T47D (cell line): ENCODE results near the gene DSTN.

Experiments used
- DNase-seq, 2 experiments: peaks; one replicate each; pipeline versions ENCODE4 v3.0.0 to v3.0.0-alpha.2; 2011 to 2012; ENCODE audit warnings: low read depth in 1 of 2, low spot score in 1 of 2
- JUND ChIP-seq: IDR thresholded peaks from 2 replicates; pipeline ENCODE4 v1.6.1; 2012; ENCODE audit warnings: low read depth
- in situ Hi-C: cut with HindIII; loops from 2 replicates; pipeline ENCODE4 v1.10.0; 2016; ENCODE audit warnings: low sequenced_read_pairs, low pct_unique_long_range_greater_than_20kb

Gene DSTN

DNA sequence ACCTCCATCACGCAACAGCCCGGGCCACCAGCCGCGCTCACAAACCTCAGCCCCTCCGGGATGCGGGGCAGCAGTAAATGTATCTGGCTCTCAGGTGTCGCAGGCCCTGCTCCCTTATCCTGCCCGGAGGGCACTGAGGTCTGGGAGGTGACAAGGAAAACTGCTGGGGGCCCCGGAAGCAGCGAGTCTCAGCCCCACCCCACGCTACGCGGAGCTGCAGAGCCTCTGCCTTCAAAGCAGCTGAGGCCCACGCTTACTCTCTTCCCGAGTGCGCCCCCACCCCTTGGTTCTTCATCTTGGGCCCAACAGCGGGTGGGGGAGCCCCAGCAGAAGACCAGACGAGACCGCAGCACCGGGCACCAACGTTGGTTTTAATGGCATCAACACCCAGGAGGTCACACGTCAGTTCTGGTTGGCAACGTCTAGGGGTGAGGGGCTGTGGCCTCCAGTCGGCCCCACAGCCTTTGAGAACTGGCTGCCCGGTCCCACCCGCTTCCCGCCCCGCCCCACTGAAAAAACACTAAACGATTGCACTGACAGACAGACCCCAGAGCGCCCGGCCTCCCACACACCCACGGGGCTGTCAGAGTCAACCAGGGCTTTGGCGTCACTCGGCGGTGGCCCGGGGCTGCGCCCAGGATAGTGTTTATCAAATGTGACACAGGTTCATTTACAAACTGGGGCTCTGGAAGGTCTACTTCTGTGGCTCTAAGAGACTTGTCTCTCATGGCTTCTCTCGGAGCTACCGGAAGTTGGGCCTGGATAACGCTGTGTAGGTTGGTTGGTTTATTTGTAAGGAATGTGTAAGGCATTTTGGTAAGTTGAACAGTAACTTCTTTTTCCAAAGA is 43.7 kb downstream of the DSTN start:
- no peak for DNase-seq
- in situ Hi-C loops, result no loop called here
- no peak for TF ChIP-seq JUND

DNA sequence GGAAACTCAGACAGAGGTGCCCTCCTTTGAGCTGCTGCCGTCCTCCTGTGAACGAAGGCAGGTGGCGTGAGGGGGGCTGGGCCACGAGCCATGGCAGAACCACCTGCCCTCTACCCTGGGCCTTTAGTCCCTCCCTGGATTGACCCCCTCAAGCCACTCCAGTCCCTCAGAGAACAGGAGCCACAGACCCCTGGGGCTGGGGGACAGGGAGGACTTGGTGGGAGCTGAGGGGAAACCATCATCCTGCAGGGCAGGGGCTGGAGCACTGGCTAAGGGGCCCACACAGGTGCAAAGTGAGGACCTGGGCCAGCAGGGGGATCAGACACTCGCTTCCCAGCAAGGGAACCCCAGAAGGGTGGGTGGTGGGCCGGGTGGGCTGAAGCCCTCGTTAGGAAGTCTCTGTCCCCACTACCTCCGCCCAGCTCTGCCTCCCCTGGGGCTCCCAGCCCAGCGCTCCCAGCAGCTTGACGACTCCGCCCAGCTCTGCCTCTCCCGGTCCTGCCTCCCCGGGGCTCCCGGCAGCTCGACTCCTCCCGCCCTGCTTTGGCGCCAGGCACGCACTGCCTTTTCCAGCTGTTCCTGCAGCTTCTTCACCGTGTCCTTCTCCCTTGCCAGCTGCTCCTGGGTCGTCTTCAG is 44.4 kb downstream of the DSTN start:
- DNase-seq, result no peak
- in situ Hi-C loops, result no loop called here
- TF ChIP-seq JUND, result no peak

DNA sequence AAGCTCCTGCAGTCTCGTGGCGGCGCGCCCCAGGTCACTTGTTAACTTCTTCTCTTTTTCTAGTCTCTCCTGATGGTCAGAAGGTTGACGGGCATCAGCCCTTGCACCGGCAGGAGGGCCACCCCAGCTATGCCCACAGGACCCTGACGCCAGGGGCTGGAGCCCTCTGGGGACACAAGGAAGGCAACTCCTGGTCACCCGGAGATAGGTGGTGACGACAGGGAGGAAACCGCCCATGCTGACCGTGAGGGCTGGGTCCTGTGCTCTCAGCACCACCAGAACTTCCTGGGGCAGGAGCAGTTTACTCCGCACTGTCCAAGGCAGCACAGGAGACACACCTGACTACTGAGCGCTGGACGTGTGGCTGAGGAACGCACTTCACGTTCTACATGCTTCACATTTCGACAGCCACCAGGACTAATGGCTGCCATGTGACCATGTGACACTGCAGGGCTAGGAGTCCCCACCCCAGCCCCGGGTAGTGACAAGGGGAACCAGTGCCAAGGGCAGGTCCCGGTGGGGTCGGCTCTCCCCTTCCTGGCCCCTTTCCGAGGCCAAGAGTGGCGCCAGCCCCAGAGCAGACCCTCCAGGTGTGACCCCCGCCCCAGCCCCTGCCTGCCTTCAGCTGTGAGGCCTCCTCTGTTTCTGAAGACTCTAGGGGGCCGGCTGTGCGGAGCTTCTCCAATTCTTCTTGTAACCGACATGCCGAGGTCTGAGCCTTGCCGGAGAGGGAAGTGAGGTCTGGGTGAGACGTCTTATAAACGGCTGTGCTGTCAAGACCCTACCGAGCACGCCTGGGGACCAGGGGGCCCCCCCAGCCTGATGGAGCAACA is 45.2 kb downstream of the DSTN start:
- in situ Hi-C loops, result no loop called here
- no peak for TF ChIP-seq JUND
- no peak for DNase-seq

DNA sequence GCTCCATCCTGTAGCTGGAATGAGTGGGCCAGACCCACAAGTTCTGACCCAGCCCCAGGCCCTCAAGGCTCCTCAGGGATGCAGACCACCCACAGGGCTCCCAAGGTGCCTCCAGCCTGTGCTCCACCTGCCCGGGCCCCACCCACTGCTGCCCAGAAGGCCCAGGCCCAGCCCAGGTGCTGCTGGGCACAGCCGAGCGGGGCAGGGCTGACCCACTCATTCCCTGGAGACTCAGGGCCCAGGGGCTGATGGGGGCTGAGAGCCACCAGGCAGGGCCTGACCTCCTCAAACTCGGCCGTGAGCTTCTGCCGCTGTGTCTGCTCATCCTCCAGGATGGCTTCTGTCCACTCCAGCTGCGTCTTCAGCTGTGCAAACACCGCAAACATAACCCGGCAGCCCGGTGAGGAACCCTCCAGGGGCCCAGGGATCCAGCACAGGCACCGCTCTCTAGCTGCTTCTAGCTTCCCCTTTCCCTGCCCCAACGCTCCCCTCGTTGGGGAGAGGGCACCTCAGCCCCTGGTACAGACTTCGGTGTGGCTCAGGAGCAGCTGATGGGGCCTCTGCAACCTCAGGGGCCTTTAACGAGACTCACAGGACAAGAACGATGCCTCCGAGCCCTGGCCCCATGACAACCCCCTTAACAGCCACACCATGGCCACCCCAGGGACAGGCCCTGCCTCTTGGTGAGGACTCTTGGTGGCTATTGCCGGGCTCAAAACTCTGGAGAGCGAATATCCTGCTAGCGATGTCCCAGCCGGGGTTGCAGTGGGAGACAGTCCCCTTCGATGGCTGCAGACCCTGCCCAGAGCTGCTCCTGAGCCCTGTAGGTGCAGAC is 46.0 kb downstream of the DSTN start:
- TF ChIP-seq JUND, result no peak
- in situ Hi-C loops, result no loop called here
- DNase-seq, result no peak

DNA sequence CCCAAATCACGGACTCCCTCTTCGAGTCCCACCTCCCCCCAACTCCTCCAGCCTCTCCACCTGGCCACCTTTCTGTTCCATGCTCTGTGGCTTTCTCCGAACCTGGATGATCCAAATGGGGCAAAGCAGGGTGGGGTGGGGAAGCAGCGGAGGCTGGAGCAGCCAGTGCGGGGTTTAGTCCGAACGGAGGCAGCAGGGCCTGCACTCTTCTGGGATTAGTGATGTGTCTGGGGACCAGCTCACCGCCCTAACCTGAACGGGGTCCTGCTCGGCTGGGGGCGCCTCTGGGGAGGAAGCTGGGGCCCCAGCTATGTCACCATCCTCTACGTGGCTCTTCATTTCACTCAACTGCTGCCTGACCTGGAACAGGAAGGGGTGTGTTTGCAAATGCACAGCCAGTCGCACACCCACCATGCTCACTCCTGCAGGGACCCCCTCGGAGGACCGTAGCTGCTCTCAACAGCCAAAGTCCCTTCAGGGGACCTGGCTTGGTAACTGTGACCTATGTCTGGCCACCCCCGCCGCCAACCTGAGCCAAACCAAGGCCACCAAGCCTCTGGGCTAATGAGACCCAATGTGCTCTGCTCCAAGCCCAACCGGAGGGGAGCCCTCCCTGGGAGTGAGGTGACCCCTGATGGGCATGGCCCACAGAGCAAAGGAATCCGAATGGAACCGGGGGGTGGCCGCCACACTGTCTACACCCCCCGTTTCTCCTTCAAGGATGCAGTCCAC is 46.8 kb downstream of the DSTN start:
- DNase-seq, result no peak
- no peak for TF ChIP-seq JUND
- in situ Hi-C loops, result no loop called here

DNA sequence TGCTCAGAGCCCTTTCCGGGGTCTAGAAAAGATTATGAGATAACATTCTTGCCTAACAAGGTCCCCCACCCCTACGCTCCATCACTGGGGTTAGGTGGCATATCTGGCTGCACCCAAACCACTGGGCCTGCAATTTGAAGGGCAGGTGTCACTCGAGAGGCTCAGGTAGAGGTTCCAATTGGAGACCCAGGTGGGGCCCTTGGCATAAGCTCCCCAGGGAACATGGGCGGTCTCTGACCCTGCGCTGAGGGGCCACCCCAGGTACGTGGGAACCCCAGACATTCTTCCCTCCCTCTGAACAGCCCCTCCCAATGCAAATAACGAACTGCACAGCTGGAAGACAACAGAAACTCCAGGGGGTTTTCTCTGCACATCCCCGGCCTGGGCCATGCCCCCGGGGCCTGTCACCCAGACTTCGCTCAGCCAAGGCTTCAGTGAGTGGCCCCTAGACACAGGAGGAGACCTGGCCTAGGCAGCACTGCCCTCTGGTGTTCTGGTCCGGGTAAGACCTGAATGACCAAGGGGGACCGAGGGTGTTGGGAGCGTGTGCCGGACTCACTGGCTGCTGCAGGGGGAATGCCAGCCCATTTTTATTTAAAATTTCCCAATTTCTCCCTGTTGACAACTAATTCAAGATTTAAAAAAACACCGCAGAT is 47.5 kb downstream of the DSTN start:
- DNase-seq, result peak; percentile 75 to 77
- no peak for TF ChIP-seq JUND
- in situ Hi-C loops, result no loop called here

DNA sequence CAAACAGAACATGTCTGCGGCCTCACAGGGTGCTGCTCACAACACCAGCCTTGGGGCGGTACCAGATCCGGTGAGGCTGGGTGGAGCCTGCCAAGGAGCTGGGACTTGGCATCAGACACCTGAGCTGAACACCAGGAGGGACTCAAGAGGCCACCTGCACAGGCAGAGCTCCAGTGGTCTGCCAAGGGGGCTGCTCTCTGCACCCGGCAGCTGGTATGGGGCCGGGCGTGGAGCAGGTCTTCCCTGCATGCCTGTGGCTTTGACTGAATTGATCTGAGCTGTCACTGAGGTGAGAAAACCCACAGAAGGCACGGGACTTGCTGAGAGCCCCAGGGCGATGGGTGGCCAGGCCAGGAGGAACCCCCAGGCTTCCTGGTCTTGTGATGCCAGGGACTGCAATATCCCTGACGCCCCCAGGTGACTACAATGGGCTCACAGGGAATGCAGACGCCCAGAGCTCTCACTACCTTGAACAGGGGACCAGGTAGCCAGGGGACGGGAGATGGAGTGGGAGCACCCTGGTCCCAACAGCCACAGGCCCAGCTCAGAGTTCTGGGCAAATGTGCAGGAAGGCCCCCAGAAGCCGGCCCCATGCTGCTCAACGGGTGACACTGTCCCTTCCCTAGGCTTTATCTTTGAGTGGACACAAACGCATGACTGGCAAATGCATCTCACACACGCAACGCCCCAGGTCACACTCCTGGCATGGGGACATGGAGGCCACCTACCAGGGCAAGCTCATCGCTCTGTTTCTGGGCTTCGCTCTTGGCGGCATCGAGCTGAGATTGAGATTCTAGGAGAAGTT is 48.2 kb downstream of the DSTN start:
- TF ChIP-seq JUND, result no peak
- DNase-seq, result peak in 1 of 2 experiments; percentile 40
- in situ Hi-C loops, result no loop called here

DNA sequence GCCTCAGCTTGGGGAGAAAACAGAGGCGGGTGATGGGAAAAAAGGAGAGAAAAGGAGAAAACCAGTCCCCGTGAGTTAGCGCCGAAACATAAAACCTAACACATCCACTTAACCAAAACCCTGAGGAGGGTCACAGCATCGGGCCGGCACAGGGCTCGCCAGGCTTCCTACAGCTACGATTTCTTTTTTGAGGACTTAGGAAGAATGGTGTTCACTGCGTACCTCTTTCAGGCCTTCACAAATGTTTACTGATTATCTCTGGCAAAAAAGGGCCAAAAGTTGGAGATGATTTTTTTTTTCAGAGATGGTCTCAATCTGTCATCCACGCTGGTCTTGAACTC is 48.8 kb downstream of the DSTN start:
- DNase-seq, result no peak
- TF ChIP-seq JUND, result no peak
- in situ Hi-C loops, result no loop called here

DNA sequence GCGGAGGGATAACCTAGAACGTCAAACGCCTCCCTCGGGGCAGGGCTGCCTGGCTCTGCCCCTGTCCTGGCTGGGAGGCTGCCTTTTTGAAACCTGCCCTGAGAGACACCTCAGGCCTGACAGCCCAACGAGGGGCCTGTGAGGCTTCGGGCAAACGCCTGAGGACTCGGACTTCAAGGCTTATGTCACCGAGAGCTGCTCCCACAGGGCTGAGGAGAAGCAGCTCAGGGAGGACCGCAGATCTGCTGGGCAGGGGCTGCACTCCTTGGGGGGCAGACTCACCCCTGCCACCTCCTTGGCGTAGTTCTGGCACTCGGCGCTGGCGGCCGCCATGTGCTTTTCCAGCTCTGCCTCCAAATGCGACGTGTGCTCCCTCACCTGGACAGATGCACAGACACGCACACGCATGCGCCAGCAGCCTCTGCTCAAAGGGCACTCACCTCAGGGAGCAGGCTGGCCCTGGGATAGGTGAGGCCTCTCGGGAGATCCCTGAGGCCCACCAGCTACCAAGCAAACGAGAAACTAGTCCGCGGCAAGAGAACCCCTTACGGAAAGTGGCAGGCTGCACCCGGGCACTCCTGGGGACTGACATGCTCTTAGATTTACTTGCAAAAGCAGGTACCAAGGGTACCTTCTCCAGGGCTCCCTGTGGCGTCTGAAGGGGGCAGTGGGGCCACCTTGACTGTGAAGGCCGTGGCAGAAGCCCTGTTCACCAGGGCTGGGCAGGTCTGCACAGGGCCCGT is 49.6 kb downstream of the DSTN start:
- no peak for TF ChIP-seq JUND
- in situ Hi-C loops, result no loop called here
- DNase-seq, result no peak
